K562 (cell line): ENCODE data around the gene MFSD2B. TPM values are rescaled to one million over a fixed set of nuclear protein-coding genes. Genes with fewer than 3 reads are reported as not detected.

Experiments
- DPF2 ChIP-seq: fragments of 450-650 bp; IDR thresholded peaks from 2 replicates; pipeline ENCODE4 v1.6.1; 2016
- EP400 ChIP-seq: fragments of 450-650 bp; IDR thresholded peaks from 2 replicates; pipeline ENCODE4 v1.6.1; 2017; ENCODE audit warnings: antibody characterized with exemption, mild to moderate bottlenecking, moderate library complexity
- ETS2 ChIP-seq: IDR thresholded peaks from 2 replicates; pipeline ENCODE4 v1.6.1; 2016; ENCODE audit warnings: borderline replicate concordance, missing genetic modification characterization, mild to moderate bottlenecking, moderate library complexity, missing compliant biosample characterization; ENCODE audit not compliant: poor library complexity, severe bottlenecking
- HNRNPK ChIP-seq: fragments of 200-400 bp; formaldehyde crosslinking; IDR thresholded peaks from one replicate; pipeline ENCODE4 v1.6.1; 2018; ENCODE audit warnings: mild to moderate bottlenecking, low read depth, low read length; ENCODE audit not compliant: poor library complexity, severe bottlenecking
- HNRNPLL ChIP-seq: fragments of 200-400 bp; formaldehyde crosslinking; IDR thresholded peaks from 2 replicates; pipeline ENCODE4 v1.6.1; 2017; ENCODE audit warnings: low read length, low read depth, mild to moderate bottlenecking; ENCODE audit not compliant: poor library complexity, severe bottlenecking
- MEF2A ChIP-seq: IDR thresholded peaks from 2 replicates; pipeline ENCODE4 v1.6.1; 2011; ENCODE audit warnings: low read depth, mild to moderate bottlenecking, low read length, moderate library complexity; ENCODE audit not compliant: control insufficient read depth
- NFE2L1 ChIP-seq: fragments of 450-650 bp; IDR thresholded peaks from 2 replicates; pipeline ENCODE4 v1.6.1; 2016; ENCODE audit warnings: missing genetic modification characterization, low read depth, mild to moderate bottlenecking, missing compliant biosample characterization, moderate library complexity, borderline replicate concordance
- STAT5B ChIP-seq: fragments of 250-450 bp; sonication (Bioruptor Pico); IDR thresholded peaks from 2 replicates; pipeline ENCODE4 v1.8.0; 2021; ENCODE audit warnings: mild to moderate bottlenecking, inconsistent platforms
- TBP ChIP-seq: optimal IDR thresholded peaks from 2 replicates; pipeline ENCODE3; 2011; ENCODE audit warnings: low read depth, low read length, improper control_type of control experiment
- TRIM24 ChIP-seq, 2 experiments: fragments of 450-650 bp; IDR thresholded peaks; 2 replicates each; pipeline ENCODE4 v1.6.1; 2016
- ZNF324 ChIP-seq: fragments of 250-450 bp; sonication (Bioruptor Pico); IDR thresholded peaks from 2 replicates; pipeline ENCODE4 v1.4.0; 2020; ENCODE audit warnings: mild to moderate bottlenecking
- polyA plus RNA-seq, 8 experiments: library from polyadenylated mRNA; depleted of rRNA in 4 of 8; stranded (reverse) in 5 of 8; unstranded in 3 of 8; fragments of >200 nt; fragmentation: Nextera tagmentation in 2 of 8; fragmentation: Illumina TruSeq in 1 of 8; extraction: Ambion mirVana in 2 of 8; extraction: Trizol in 1 of 8; gene quantifications; 2 replicates each; pipeline versions ENCODE4 v1.2.1 to v1.2.3, GENCODE V29; 2011 to 2014; ENCODE audit warnings: inconsistent platforms in 1 of 8, missing spikeins in 1 of 8
- total RNA-seq, 7 experiments: library from RNA; depleted of rRNA in 6 of 7; stranded (reverse); fragments of >200 nt in 6 of 7; fragmentation: Illumina TruSeq in 2 of 7; extraction: Trizol in 2 of 7; gene quantifications; 2 replicates each; pipeline versions ENCODE4 v1.2.1 to v1.2.3, GENCODE V29; 2011 to 2021; ENCODE audit warnings: low replicate concordance in 1 of 7
- TF ChIP-seq, protein P1 (sequence below): fragments of 250-450 bp; sonication (Bioruptor Pico); IDR thresholded peaks from 2 replicates; pipeline ENCODE4 v1.8.0; 2022; ENCODE audit warnings: inconsistent platforms, mild to moderate bottlenecking, moderate library complexity, borderline replicate concordance
- TF ChIP-seq, protein P2 (sequence below): sonication (generic); formaldehyde crosslinking; IDR thresholded peaks from 2 replicates; pipeline ENCODE4 v1.8.0; 2022; ENCODE audit warnings: missing genetic modification reagents, mild to moderate bottlenecking, borderline replicate concordance
- TF ChIP-seq, protein P3 (sequence below), 3 experiments: IDR thresholded peaks in 2 of 3; conservative IDR thresholded peaks in 1 of 3; 2 replicates each; pipeline ENCODE4 v1.5.1; 2011 to 2012; ENCODE audit warnings: low read length in 3 of 3, mild to moderate bottlenecking in 3 of 3, control low read depth in 2 of 3, improper control_type of control experiment in 1 of 3, inconsistent platforms in 1 of 3, low read depth in 1 of 3, mixed read lengths in 1 of 3, moderate library complexity in 1 of 3; ENCODE audit not compliant: insufficient read depth in 2 of 3

MFSD2B gene
- total and polyA plus RNA-seq, 9 of the 15 experiments (the other 6 are each of a cell fraction or from before 2014, with no cell fraction given): 2.6 to 10.9 (median 6.8) TPM

DNA sequence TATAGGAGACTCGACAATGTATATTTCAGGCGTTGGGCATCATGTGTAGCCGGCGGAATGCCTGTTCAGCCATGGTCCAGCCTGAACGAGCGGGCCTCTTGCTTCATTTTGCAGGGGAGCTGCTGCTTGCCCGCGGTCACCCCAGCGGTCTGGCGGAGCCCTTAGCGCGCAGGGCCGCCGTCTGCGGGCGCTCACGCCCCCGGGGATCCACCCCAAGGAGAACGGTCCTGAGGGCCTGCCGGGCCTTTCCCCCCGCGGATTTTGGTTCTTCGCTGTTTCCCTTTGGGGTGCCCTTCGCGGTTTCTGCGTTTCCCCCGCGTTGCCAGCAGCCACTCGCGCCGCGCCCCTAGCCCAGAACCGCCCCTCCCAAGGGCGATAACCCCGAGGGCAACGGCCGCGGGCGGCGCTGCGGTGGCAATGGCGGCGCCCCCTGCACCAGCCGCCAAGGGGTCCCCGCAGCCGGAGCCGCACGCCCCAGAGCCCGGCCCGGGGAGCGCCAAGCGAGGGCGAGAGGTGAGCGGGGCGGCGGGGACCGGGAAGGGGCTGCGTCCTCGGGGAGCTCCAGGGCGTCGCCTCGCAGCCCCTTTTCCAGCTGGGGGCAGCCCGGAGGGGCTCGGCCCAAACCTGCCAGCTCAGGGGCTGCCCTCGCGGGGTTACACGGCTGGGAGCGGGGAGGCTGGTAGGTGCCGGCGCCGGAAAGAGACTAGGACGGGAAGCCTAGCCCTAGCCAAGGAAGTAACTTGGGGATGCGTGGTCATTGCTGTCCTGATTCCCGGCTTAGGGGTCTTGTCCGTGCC, at the start of gene MFSD2B (continued):
- TF ChIP-seq HNRNPK: no peak
- no peak for TF ChIP-seq STAT5B (CRISPR knock-in tag)
- TF ChIP-seq TRIM24 (IDR thresholded peaks at IDR 0.05): 0 out of 4 replicates have a peak, but pooled peaks of 1 of the 2 experiments have one; percentile 4
- TF ChIP-seq HNRNPLL: peak; percentile 36
- no peak for TF ChIP-seq MEF2A
- TF ChIP-seq EP400: 0 out of 2 replicates have a peak, but pooled peaks have one; percentile 2
- TF ChIP-seq, protein P1, sequence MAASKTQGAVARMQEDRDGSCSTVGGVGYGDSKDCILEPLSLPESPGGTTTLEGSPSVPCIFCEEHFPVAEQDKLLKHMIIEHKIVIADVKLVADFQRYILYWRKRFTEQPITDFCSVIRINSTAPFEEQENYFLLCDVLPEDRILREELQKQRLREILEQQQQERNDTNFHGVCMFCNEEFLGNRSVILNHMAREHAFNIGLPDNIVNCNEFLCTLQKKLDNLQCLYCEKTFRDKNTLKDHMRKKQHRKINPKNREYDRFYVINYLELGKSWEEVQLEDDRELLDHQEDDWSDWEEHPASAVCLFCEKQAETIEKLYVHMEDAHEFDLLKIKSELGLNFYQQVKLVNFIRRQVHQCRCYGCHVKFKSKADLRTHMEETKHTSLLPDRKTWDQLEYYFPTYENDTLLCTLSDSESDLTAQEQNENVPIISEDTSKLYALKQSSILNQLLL (CRISPR knock-in tag): no peak
- TF ChIP-seq NFE2L1 (tag): no peak
- no peak for TF ChIP-seq ZNF324 (CRISPR knock-in tag)
- no peak; the same call in 1 of the 2 replicates for TF ChIP-seq DPF2
- TF ChIP-seq, protein P2, sequence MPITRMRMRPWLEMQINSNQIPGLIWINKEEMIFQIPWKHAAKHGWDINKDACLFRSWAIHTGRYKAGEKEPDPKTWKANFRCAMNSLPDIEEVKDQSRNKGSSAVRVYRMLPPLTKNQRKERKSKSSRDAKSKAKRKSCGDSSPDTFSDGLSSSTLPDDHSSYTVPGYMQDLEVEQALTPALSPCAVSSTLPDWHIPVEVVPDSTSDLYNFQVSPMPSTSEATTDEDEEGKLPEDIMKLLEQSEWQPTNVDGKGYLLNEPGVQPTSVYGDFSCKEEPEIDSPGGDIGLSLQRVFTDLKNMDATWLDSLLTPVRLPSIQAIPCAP: no peak
- TF ChIP-seq, protein P3, sequence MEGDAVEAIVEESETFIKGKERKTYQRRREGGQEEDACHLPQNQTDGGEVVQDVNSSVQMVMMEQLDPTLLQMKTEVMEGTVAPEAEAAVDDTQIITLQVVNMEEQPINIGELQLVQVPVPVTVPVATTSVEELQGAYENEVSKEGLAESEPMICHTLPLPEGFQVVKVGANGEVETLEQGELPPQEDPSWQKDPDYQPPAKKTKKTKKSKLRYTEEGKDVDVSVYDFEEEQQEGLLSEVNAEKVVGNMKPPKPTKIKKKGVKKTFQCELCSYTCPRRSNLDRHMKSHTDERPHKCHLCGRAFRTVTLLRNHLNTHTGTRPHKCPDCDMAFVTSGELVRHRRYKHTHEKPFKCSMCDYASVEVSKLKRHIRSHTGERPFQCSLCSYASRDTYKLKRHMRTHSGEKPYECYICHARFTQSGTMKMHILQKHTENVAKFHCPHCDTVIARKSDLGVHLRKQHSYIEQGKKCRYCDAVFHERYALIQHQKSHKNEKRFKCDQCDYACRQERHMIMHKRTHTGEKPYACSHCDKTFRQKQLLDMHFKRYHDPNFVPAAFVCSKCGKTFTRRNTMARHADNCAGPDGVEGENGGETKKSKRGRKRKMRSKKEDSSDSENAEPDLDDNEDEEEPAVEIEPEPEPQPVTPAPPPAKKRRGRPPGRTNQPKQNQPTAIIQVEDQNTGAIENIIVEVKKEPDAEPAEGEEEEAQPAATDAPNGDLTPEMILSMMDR (IDR thresholded peaks at IDR 0.05 in 2 of 3, conservative IDR thresholded peaks at IDR 0.05 in 1 of 3; ENCODE audit: insufficient read depth in 2 of 3, low read depth in 1 of 3, low read length in 3 of 3): no peak
- TF ChIP-seq ETS2 (tag): no peak
- peak; percentile 52 for TF ChIP-seq TBP
